LHCN-M2 (cell line): ENCODE data around the gene SOS2. TPM values are rescaled to one million over a fixed set of nuclear protein-coding genes. Genes with fewer than 3 reads are reported as not detected.
"Not testable (repeated sequence)": the region's sequence is repeated elsewhere in the genome, so short reads cannot be mapped to it uniquely, and the experiment has no call there.

Experiments used
- DNase-seq: peaks from one replicate; pipeline ENCODE4 v3.0.0-alpha.2; 2012; ENCODE audit warnings: low read depth
- total RNA-seq: library from RNA; depleted of rRNA; stranded (reverse); fragments of >200 nt; gene quantifications from 2 replicates; pipeline ENCODE4 v1.2.3, GENCODE V29; 2014; rRNA removed

Gene SOS2
- total RNA-seq, 1 experiment from 2014 or later = 23.0 TPM

GRCh38 chr14:50085570-50086320 lies 145.6 kb downstream of the SOS2 start:
- peak; percentile 69 for DNase-seq

GRCh38 chr14:50084666-50085065 lies 146.7 kb downstream of the SOS2 start:
- DNase-seq = no peak

- no peak for DNase-seq
Observed at GRCh38 chr14:50083467-50084337, 147.7 kb downstream of the SOS2 start.

GRCh38 chr14:50082784-50083466 lies 148.5 kb downstream of the SOS2 start:
- DNase-seq = no peak

GRCh38 chr14:50082308-50082742 lies 149.1 kb downstream of the SOS2 start:
- DNase-seq = no peak

- DNase-seq = not testable (repeated sequence)
Observed at GRCh38 chr14:50079103-50079502, 152.3 kb downstream of the SOS2 start.

GRCh38 chr14:50073663-50074062 lies 157.7 kb downstream of the SOS2 start:
- not testable (repeated sequence) for DNase-seq

GRCh38 chr14:50072395-50072794 lies 159.0 kb downstream of the SOS2 start:
- no peak for DNase-seq

- DNase-seq = no peak
Observed at GRCh38 chr14:50070840-50071548, 160.4 kb downstream of the SOS2 start.

GRCh38 chr14:50070230-50070629 lies 161.1 kb downstream of the SOS2 start:
- no peak for DNase-seq

GRCh38 chr14:50069325-50069724 lies 162.1 kb downstream of the SOS2 start:
- no peak for DNase-seq

GRCh38 chr14:50068496-50068895 lies 162.9 kb downstream of the SOS2 start:
- DNase-seq = no peak

GRCh38 chr14:50067723-50068495 lies 163.5 kb downstream of the SOS2 start:
- peak; percentile 68 for DNase-seq

Other genes starting within 250 kb of the SOS2 start
- 8.3 and 8.4 TPM in 2 replicates for gene VCPKMT, start 115.0 kb downstream of the SOS2 start, total RNA-seq
- gene L2HGDH, start 80.7 kb upstream of the SOS2 start, total RNA-seq = 4.6 and 5.0 TPM in 2 replicates
- gene DMAC2L, start 80.7 kb upstream of the SOS2 start, total RNA-seq = 5.0 and 5.8 TPM in 2 replicates
- 2.1 and 3.0 TPM in 2 replicates for gene CDKL1, start 165.3 kb upstream of the SOS2 start, total RNA-seq